ACC112 (cell line): ENCODE data around the gene HNRNPDL.
A peak's percentile ranks its signal among the peaks of the same experiment; 100 is the strongest.

Experiments used
- H2AFZ ChIP-seq: fragments of 200-600 bp; sonication (generic); one replicate; pipeline ENCODE4 v1.6.0; 2017; ENCODE audit warnings: antibody characterized with exemption, low read length; ENCODE audit not compliant: unreplicated experiment
- H3K27ac ChIP-seq: fragments of 200-600 bp; sonication (generic); 2 replicates; pipeline ENCODE4 v1.5.1; 2014; ENCODE audit warnings: low read depth, mild to moderate bottlenecking, antibody characterized with exemption, low read length, moderate library complexity
- H3K27me3 ChIP-seq: fragments of 200-600 bp; sonication (generic); 2 replicates; pipeline ENCODE4 v1.6.1; 2014; ENCODE audit warnings: mild to moderate bottlenecking, antibody characterized with exemption, low read length, moderate library complexity, mixed read lengths; ENCODE audit not compliant: insufficient read depth
- H3K36me3 ChIP-seq: fragments of 200-600 bp; sonication (generic); 2 replicates; pipeline ENCODE4 v1.6.1; 2016; ENCODE audit warnings: mild to moderate bottlenecking, antibody characterized with exemption, low read length, moderate library complexity, mixed read lengths; ENCODE audit not compliant: insufficient read depth
- H3K4me1 ChIP-seq: fragments of 200-600 bp; sonication (generic); one replicate; pipeline ENCODE4 v1.6.1; 2016; ENCODE audit warnings: low read length, mixed read lengths; ENCODE audit not compliant: insufficient read depth, unreplicated experiment, control insufficient read depth
- H3K4me3 ChIP-seq: fragments of 200-600 bp; sonication (generic); 2 replicates; pipeline ENCODE4 v1.5.1; 2014; ENCODE audit warnings: mild to moderate bottlenecking, low read depth, low read length
- H3K79me2 ChIP-seq: fragments of 200-600 bp; sonication (generic); one replicate; pipeline ENCODE4 v1.6.0; 2016; ENCODE audit warnings: low read length; ENCODE audit not compliant: control insufficient read depth, unreplicated experiment, insufficient read depth

Gene HNRNPDL

GRCh38 chr4:82432596-82432995 is 2.3 kb upstream of the HNRNPDL start:
- Histone ChIP-seq H3K27me3 (no peaks in the 10 kb centered on the region), H3K79me2 (peaks cover 76% of the 10 kb centered on the region), H3K27ac (no peak overlapping the region), H3K4me3 (no peak overlapping the region), H2AFZ (no peak overlapping the region), H3K4me1 (peaks cover 14% of the 10 kb centered on the region), H3K36me3 (peaks cover 11% of the 10 kb centered on the region)

- H3K27me3 ChIP-seq: no peaks in the 10 kb centered on the region
- peaks cover 19% of the 10 kb centered on the region for H3K36me3 ChIP-seq
- no peak overlapping the region for H3K27ac ChIP-seq
- H3K79me2 ChIP-seq: peaks cover 76% of the 10 kb centered on the region
- H3K4me3 ChIP-seq: peak overlapping the region; percentile 98
- peaks cover 11% of the 10 kb centered on the region for H3K4me1 ChIP-seq
- H2AFZ ChIP-seq: no peak overlapping the region
These were observed 1.6 kb upstream of the HNRNPDL start for GRCh38 chr4:82431831-82432230.

- peak overlapping the region; percentile 91 for H3K27ac ChIP-seq
- peak overlapping the region; percentile 98 for H3K4me3 ChIP-seq
- H3K36me3 ChIP-seq: peaks cover 25% of the 10 kb centered on the region
- peaks cover 81% of the 10 kb centered on the region for H3K79me2 ChIP-seq
- peaks cover 18% of the 10 kb centered on the region for H3K4me1 ChIP-seq
- H2AFZ ChIP-seq: peak overlapping the region; percentile 64
- no peaks in the 10 kb centered on the region for H3K27me3 ChIP-seq
These were observed 893 bp upstream of the HNRNPDL start for GRCh38 chr4:82430964-82431745.

- Histone ChIP-seq H3K4me1 (peaks cover 32% of the 10 kb centered on the region), H3K79me2 (peaks cover 79% of the 10 kb centered on the region), H3K27me3 (no peaks in the 10 kb centered on the region), H3K36me3 (peaks cover 39% of the 10 kb centered on the region), H3K27ac (peak overlapping the region; percentile 91), H2AFZ (peak overlapping the region; percentile 67), H3K4me3 (peak overlapping the region; percentile 98)
These were observed 502 bp downstream of the HNRNPDL start for GRCh38 chr4:82429728-82430192.

GRCh38 chr4:82428969-82429727 is 1.1 kb downstream of the HNRNPDL start:
- H3K4me1 ChIP-seq: peaks cover 38% of the 10 kb centered on the region
- H3K27me3 ChIP-seq: no peaks in the 10 kb centered on the region
- H2AFZ ChIP-seq: no peak overlapping the region
- H3K36me3 ChIP-seq: peaks cover 45% of the 10 kb centered on the region
- H3K79me2 ChIP-seq: peaks cover 76% of the 10 kb centered on the region
- peak overlapping the region; percentile 91 for H3K27ac ChIP-seq
- H3K4me3 ChIP-seq: peak overlapping the region; percentile 98

GRCh38 chr4:82428526-82428968 is 1.7 kb downstream of the HNRNPDL start:
- H2AFZ ChIP-seq: no peak overlapping the region
- peaks cover 70% of the 10 kb centered on the region for H3K79me2 ChIP-seq
- H3K36me3 ChIP-seq: peaks cover 51% of the 10 kb centered on the region
- H3K27ac ChIP-seq: peak overlapping the region; percentile 91; the same call in 1 of the 2 replicates
- peak overlapping the region; percentile 98 for H3K4me3 ChIP-seq
- peaks cover 44% of the 10 kb centered on the region for H3K4me1 ChIP-seq
- H3K27me3 ChIP-seq: no peaks in the 10 kb centered on the region

GRCh38 chr4:82425478-82425877 is 4.8 kb downstream of the HNRNPDL start:
- Histone ChIP-seq H3K27me3 (no peaks in the 10 kb centered on the region), H3K27ac (no peak overlapping the region), H2AFZ (no peak overlapping the region), H3K79me2 (peaks cover 43% of the 10 kb centered on the region), H3K4me1 (peaks cover 40% of the 10 kb centered on the region), H3K36me3 (peaks cover 56% of the 10 kb centered on the region), H3K4me3 (peak overlapping the region; percentile 98; the same call in 1 of the 2 replicates)

- Histone ChIP-seq H3K27ac (peak overlapping the region; percentile 28), H3K36me3 (peaks cover 53% of the 10 kb centered on the region), H2AFZ (no peak overlapping the region), H3K4me1 (peaks cover 40% of the 10 kb centered on the region), H3K27me3 (no peaks in the 10 kb centered on the region), H3K4me3 (no peak overlapping the region), H3K79me2 (peaks cover 35% of the 10 kb centered on the region)
These were observed 6.8 kb downstream of the HNRNPDL start for GRCh38 chr4:82423245-82424054.

GRCh38 chr4:82422616-82423015 is 7.6 kb downstream of the HNRNPDL start:
- peaks cover 40% of the 10 kb centered on the region for H3K4me1 ChIP-seq
- no peak overlapping the region for H3K27ac ChIP-seq
- peaks cover 27% of the 10 kb centered on the region for H3K79me2 ChIP-seq
- H2AFZ ChIP-seq: no peak overlapping the region
- H3K27me3 ChIP-seq: no peaks in the 10 kb centered on the region
- no peak overlapping the region for H3K4me3 ChIP-seq
- H3K36me3 ChIP-seq: peaks cover 45% of the 10 kb centered on the region
